NCI-H774 (cell line): ENCODE data around the gene CREB3L4.
"Not testable (repeated sequence)": the region's sequence is repeated elsewhere in the genome, so short reads cannot be mapped to it uniquely, and the experiment has no call there.

ENCODE experiments used
- DNase-seq: peaks from one replicate; lab custom pipeline; 2025; lab: John Stamatoyannopoulos, UW

Gene CREB3L4

DNA sequence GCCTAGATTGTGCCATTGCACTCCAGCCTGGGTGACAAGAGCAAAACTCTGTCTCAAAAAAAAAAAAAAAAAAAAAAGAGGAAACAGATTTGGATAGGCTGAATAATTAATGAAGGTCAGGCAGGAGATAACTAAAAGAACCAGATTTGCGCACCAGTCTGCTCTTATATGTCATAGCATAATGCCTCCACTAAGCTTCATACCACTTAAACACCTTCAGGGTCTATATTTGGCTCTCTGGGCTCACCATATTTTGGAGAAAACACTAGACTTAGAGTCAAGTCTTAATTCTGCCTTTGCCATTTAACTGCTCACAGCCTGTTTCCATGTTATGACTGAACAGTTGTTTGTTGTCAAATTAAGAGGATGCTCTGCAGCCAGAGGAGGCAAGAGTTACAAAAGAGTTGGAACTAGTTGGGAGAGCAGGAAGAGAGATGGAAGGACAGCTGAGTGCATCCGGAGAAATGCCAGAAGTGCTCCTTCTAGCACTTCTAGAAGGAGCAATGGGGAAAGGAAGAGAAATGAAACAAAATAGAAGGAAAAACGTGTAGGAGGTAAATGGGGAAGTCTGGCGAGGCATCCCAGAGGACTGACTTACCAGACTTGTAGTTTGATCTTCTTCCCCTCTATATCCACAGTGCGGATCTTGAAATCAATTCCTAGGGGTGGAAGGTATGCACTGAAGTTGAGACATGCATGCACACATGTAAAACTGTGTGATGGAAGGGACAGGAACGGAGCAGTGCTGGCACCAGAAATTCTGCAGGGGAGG is 16.6 kb downstream of the CREB3L4 start:
- no peak for DNase-seq

DNA sequence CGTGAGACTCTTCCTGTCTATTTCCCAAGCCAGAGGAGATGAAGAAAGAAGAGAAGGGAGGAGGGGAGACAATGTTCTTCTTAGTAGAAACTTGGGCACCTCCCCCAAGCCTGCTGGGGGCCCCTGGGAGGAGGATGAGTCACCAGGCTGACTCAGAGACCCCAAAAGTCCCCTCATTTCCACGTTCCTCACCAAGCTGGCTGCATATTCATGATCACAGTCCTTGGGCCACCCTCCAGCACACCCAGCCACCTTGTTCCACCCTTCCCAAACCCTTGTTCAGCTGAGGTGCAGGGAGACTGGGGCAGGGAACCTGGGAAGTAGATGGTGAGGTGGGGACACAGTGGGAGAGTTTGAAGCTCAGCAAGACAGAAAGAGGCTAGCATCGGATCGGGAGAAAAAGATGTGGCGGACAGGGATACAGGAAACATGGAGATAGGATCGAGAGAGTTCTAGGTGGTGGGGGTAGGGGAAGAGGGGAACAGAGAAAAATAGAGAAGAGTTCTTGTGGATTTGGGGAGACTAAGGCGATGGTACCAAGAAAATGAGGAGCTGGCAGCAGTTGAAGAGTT is 17.7 kb downstream of the CREB3L4 start:
- DNase-seq, result no peak

GRCh38 chr1:153985941-153986761 is 18.4 kb downstream of the CREB3L4 start, which contains the start of gene RAB13:
RAB13 (minus strand) TSS chr1:153986339; CDS start chr1:153986236, 103 bp downstream.
- DNase-seq, result peak; percentile 80

DNA sequence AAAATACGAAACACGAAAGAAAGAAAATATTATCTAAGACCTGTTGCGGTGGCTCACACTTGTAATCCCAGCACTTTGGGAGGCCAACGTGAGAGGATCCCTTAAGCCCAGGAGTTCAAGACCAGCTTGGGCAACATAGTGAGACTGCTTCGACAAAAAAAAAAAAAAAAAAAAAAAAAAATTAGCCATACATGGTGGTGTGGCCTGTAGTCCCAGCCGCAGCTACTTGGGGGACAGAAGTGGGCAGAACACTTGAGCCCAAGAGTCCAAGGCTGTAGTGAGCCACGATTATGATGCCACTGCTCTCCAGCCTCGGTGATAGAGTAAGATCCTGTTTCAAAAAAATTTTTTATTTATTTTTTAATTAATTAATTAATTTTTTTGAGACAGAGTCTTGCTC is 19.9 kb downstream of the CREB3L4 start:
- DNase-seq, result no peak

DNA sequence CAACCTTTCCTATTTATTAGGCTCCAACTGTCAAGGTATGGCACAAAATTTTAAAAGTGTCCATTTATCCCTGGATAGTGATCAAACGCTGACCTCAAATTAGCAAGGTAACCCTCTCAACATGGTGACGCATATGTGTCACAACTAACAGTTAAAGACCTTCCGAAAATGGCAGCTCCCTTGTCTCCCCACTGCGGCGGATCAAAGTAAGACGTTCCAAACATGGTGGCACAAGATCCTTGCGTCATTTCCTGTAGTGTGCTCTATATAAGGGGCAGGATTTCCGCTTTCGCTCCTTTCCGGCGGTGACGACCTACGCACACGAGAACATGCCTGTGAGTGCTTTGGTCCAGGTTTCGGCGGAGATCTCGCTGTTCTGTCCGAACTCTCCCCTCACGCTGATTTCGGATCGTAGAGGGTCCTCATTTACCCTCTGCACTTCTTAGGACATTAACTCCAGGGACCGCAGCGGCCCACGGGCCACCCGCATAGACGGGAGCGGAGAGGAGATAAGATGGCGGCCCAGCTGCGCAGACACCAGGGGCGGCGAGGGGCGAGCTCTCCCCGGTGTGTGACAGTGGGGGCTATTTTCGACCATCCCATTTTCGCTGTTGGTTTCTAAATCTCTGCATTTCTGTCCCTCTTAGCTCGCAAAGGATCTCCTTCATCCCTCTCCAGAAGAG is 22.9 kb downstream of the CREB3L4 start, which contains the start of gene RPS27:
RPS27 (plus strand) TSS at position 295 of the 683 bp plus-strand sequence; CDS start at position 330, 35 bp downstream.
- peak; percentile 97 for DNase-seq

- DNase-seq, result no peak
Observed at GRCh38 chr1:153991151-153991630, 23.5 kb downstream of the CREB3L4 start.

GRCh38 chr1:153991806-153992205 is 24.1 kb downstream of the CREB3L4 start:
- no peak for DNase-seq

GRCh38 chr1:153995202-153995601 is 27.5 kb downstream of the CREB3L4 start:
- no peak for DNase-seq

DNA sequence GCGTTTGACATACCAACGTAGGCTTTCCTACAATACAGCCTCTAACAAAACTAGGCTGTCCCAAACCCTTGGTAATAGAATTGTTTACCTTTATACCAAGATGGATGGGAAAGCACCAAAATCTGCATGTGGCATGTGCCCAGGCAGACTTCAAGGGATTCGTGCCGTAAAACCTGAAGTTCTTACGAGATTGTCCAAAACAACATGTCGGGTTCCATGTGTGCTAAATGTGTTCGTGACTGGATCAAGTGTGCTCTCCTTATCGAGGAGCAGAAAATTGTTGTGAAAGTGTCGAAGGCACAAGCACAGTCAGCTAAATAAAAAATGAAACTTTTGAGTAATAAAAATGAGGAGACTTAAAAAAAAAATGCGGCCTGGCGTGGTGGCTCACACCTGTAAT is 27.9 kb downstream of the CREB3L4 start:
- no peak for DNase-seq

- not testable (repeated sequence) for DNase-seq
Observed at GRCh38 chr1:153996882-153997281, 29.2 kb downstream of the CREB3L4 start.

GRCh38 chr1:154000420-154000819 is 32.7 kb downstream of the CREB3L4 start:
- DNase-seq, result no peak

DNA sequence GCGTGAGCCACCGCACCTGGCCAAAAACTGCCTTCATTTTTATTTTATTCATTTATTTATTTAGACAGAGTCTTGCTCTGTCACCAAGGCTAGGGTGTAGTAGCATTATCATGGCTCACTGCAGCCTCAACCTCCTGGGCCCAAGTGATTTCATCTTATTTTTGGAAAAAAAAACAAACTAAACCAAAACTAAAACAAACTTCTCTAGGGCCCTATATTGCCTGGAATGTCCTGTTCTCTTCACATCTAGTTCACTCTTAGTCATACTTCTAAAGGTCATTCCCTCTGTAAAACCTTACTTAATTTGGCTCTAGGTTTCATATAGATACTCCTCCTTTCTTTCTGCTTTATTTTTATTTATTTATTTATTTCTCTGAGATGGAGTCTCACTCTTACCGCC is 38.4 kb downstream of the CREB3L4 start:
- DNase-seq, result no peak

GRCh38 chr1:154012129-154012528 is 44.4 kb downstream of the CREB3L4 start:
- no peak for DNase-seq

GRCh38 chr1:154012543-154012942 is 44.8 kb downstream of the CREB3L4 start:
- DNase-seq, result not testable (repeated sequence)

GRCh38 chr1:154014154-154014907 is 46.6 kb downstream of the CREB3L4 start:
- no peak for DNase-seq

GRCh38 chr1:154019269-154019668 is 51.6 kb downstream of the CREB3L4 start:
- DNase-seq, result no peak

DNA sequence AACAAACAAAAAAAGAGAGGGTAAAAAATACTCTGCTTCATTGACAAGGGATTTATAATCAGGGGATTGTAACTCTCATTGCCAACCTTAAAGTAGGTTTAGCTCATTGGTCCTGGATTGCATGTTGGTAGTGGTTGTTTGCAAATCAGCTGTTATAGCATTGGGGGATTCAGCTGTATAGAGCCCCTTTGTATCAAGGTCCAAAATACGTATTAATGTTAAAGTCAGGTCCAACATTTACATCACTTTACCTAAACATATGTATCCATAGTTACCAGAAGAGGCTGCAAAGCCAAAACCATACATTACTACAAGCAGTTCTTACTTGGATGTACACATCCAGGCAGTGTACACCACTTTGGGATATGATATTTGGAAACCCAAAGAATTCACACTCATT is 52.2 kb downstream of the CREB3L4 start:
- no peak for DNase-seq
